ENCODE data around the gene COLQ.

COLQ gene

DNA sequence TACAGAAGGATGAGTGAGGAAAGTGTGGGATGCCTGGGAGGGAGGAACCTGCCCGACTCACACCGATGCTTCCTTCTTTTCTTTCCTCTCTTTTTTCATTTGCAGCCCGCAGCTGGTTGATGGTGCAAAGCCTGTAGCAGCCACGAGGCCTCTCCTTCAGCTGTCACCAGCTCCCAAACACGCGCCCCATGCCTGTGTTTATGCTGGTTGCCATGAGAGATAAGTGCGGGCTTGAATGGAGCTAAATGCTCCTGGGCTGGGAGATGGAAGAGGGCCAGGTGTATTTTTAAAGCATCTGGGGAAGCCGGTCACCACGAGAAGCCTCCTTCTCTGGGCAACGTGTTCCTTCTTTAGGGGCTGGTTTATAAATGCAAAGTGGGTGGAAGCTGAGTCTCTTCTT lies 9.3 kb downstream of the COLQ start:
- no peak overlapping the region for H3K9ac ChIP-seq (ENCODE audit: low read length)
- H3K36me3 ChIP-seq (ENCODE audit: control insufficient read depth, insufficient read depth, low read length), result no peaks in the 10 kb centered on the region
- WGBS (ENCODE audit: extremely low coverage, insufficient coverage, low lambda C conversion rate), result no CpG with 5 or more reads among the region's 10 CpGs

GRCh38 chr3:15511156-15511555 lies 10.3 kb downstream of the COLQ start:
- Histone ChIP-seq H3K4ac (ENCODE audit: low read depth, low read length) (no peak overlapping the region), H2BK120ac (ENCODE audit: low read depth, low read length) (no peak overlapping the region), H3K4me1 (ENCODE audit: control insufficient read depth, low read depth, low read length) (no peaks in the 10 kb centered on the region), H3K4me3 (ENCODE audit: low read length) (no peak overlapping the region), H3K56ac (ENCODE audit: low read length) (no peak overlapping the region), H3K79me2 (ENCODE audit: control insufficient read depth, insufficient read depth, low read length) (no peaks in the 10 kb centered on the region), H3K4me2 (ENCODE audit: low read length) (no peak overlapping the region), H3K27me3 (ENCODE audit: insufficient read depth, low read length, poor library complexity) (no peaks in the 10 kb centered on the region), H3K23ac (ENCODE audit: low read length) (no peak overlapping the region), H2BK15ac (replicated peaks; ENCODE audit: low read depth) (no peak overlapping the region), H3K36me3 (ENCODE audit: control insufficient read depth, insufficient read depth, low read length) (no peaks in the 10 kb centered on the region), H4K8ac (ENCODE audit: low read depth, low read length) (no peak overlapping the region), H3K27ac (ENCODE audit: low read depth, low read length) (no peak overlapping the region), H3K79me1 (ENCODE audit: low read length) (no peaks in the 10 kb centered on the region), H3K9ac (ENCODE audit: low read length) (no peak overlapping the region), H4K5ac (ENCODE audit: low read length) (no peak overlapping the region), H2AK5ac (ENCODE audit: low read length) (no peak overlapping the region), H2BK5ac (ENCODE audit: low read length) (no peak overlapping the region), H3K18ac (ENCODE audit: low read length) (no peak overlapping the region)
- no peak for DNase-seq
- WGBS (ENCODE audit: extremely low coverage, insufficient coverage, low lambda C conversion rate), result no CpG with 5 or more reads among the region's 3 CpGs

More for the DNA sequence above, 9.3 kb downstream of the COLQ start:
- Histone ChIP-seq H2AK5ac (ENCODE audit: low read length) (no peak overlapping the region), H3K4ac (ENCODE audit: low read depth, low read length) (no peak overlapping the region), H3K79me1 (ENCODE audit: low read length) (no peaks in the 10 kb centered on the region), H3K23ac (ENCODE audit: low read length) (no peak overlapping the region), H2BK120ac (ENCODE audit: low read depth, low read length) (no peak overlapping the region), H3K56ac (ENCODE audit: low read length) (no peak overlapping the region), H3K27me3 (ENCODE audit: insufficient read depth, low read length, poor library complexity) (no peaks in the 10 kb centered on the region), H3K27ac (ENCODE audit: low read depth, low read length) (no peak overlapping the region), H4K8ac (ENCODE audit: low read depth, low read length) (no peak overlapping the region), H3K4me2 (ENCODE audit: low read length) (no peak overlapping the region), H3K79me2 (ENCODE audit: control insufficient read depth, insufficient read depth, low read length) (no peaks in the 10 kb centered on the region), H3K18ac (ENCODE audit: low read length) (no peak overlapping the region), H3K4me3 (ENCODE audit: low read length) (no peak overlapping the region), H3K4me1 (ENCODE audit: control insufficient read depth, low read depth, low read length) (no peaks in the 10 kb centered on the region), H4K5ac (ENCODE audit: low read length) (no peak overlapping the region), H2BK5ac (ENCODE audit: low read length) (no peak overlapping the region), H2BK15ac (replicated peaks; ENCODE audit: low read depth) (no peak overlapping the region)
- DNase-seq, result no peak

DNA sequence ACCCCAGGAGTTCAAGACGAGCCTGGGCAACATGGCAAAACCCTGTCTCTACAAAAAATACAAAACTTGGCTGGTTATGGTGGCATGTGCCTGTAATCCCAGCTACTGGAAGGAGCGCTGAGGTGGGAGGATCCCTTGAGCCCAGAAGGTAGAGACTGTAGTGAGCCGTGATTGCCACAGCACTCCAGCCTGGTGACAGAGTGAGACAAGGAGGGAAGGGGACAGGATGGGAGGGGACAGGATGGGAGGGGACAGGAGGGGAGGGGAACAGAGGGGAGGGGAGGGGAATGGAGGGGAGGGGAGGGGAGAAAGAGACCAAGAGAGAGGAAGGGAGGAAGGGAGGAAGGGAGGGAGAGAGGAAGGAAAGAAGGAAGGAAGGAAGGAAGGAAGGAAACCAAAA lies 11.0 kb downstream of the COLQ start:
- no peak overlapping the region for H3K9ac ChIP-seq (ENCODE audit: low read length)
- H2BK120ac ChIP-seq (ENCODE audit: low read depth, low read length), result no peak overlapping the region
- H3K27ac ChIP-seq (ENCODE audit: low read depth, low read length), result no peak overlapping the region
- H2BK15ac ChIP-seq (replicated peaks; ENCODE audit: low read depth), result no peak overlapping the region
- H4K5ac ChIP-seq (ENCODE audit: low read length), result no peak overlapping the region
- H2AK5ac ChIP-seq (ENCODE audit: low read length), result no peak overlapping the region
- H3K27me3 ChIP-seq (ENCODE audit: insufficient read depth, low read length, poor library complexity), result no peaks in the 10 kb centered on the region
- no peaks in the 10 kb centered on the region for H3K79me1 ChIP-seq (ENCODE audit: low read length)
- H3K36me3 ChIP-seq (ENCODE audit: control insufficient read depth, insufficient read depth, low read length), result no peaks in the 10 kb centered on the region
- H3K18ac ChIP-seq (ENCODE audit: low read length), result no peak overlapping the region
- WGBS (ENCODE audit: extremely low coverage, insufficient coverage, low lambda C conversion rate), result no CpG with 5 or more reads among the region's 3 CpGs
- no peak overlapping the region for H3K4ac ChIP-seq (ENCODE audit: low read depth, low read length)
- no peak overlapping the region for H2BK5ac ChIP-seq (ENCODE audit: low read length)
- H4K8ac ChIP-seq (ENCODE audit: low read depth, low read length), result no peak overlapping the region
- no peaks in the 10 kb centered on the region for H3K79me2 ChIP-seq (ENCODE audit: control insufficient read depth, insufficient read depth, low read length)
- peak; percentile 56 for DNase-seq
- H3K56ac ChIP-seq (ENCODE audit: low read length), result no peak overlapping the region
- H3K23ac ChIP-seq (ENCODE audit: low read length), result no peak overlapping the region
- no peak overlapping the region for H3K4me2 ChIP-seq (ENCODE audit: low read length)
- H3K4me1 ChIP-seq (ENCODE audit: control insufficient read depth, low read depth, low read length), result no peaks in the 10 kb centered on the region
- H3K4me3 ChIP-seq (ENCODE audit: low read length), result no peak overlapping the region

- no CpG with 5 or more reads among the region's 3 CpGs for WGBS (ENCODE audit: extremely low coverage, insufficient coverage, low lambda C conversion rate)
- Histone ChIP-seq H3K27me3 (ENCODE audit: insufficient read depth, low read length, poor library complexity) (no peaks in the 10 kb centered on the region), H3K79me2 (ENCODE audit: control insufficient read depth, insufficient read depth, low read length) (no peaks in the 10 kb centered on the region), H3K36me3 (ENCODE audit: control insufficient read depth, insufficient read depth, low read length) (no peaks in the 10 kb centered on the region), H2BK120ac (ENCODE audit: low read depth, low read length) (no peak overlapping the region), H2BK5ac (ENCODE audit: low read length) (no peak overlapping the region), H3K27ac (ENCODE audit: low read depth, low read length) (no peak overlapping the region), H3K9ac (ENCODE audit: low read length) (no peak overlapping the region), H3K18ac (ENCODE audit: low read length) (no peak overlapping the region), H4K8ac (ENCODE audit: low read depth, low read length) (no peak overlapping the region), H4K5ac (ENCODE audit: low read length) (no peak overlapping the region), H3K4me1 (ENCODE audit: control insufficient read depth, low read depth, low read length) (no peaks in the 10 kb centered on the region), H3K4ac (ENCODE audit: low read depth, low read length) (no peak overlapping the region), H3K56ac (ENCODE audit: low read length) (no peak overlapping the region), H3K23ac (ENCODE audit: low read length) (no peak overlapping the region), H3K4me2 (ENCODE audit: low read length) (no peak overlapping the region), H2BK15ac (replicated peaks; ENCODE audit: low read depth) (no peak overlapping the region), H3K79me1 (ENCODE audit: low read length) (no peaks in the 10 kb centered on the region), H3K4me3 (ENCODE audit: low read length) (no peak overlapping the region), H2AK5ac (ENCODE audit: low read length) (no peak overlapping the region)
- no peak for DNase-seq
These were observed 14.9 kb downstream of the COLQ start for GRCh38 chr3:15506571-15506970.

GRCh38 chr3:15505479-15506165 lies 15.9 kb downstream of the COLQ start:
- H4K5ac ChIP-seq (ENCODE audit: low read length), result no peak overlapping the region
- H4K8ac ChIP-seq (ENCODE audit: low read depth, low read length), result no peak overlapping the region
- H2BK15ac ChIP-seq (replicated peaks; ENCODE audit: low read depth), result no peak overlapping the region
- H3K56ac ChIP-seq (ENCODE audit: low read length), result no peak overlapping the region
- H3K4ac ChIP-seq (ENCODE audit: low read depth, low read length), result no peak overlapping the region
- H2AK5ac ChIP-seq (ENCODE audit: low read length), result no peak overlapping the region
- no peak overlapping the region for H3K23ac ChIP-seq (ENCODE audit: low read length)
- no peaks in the 10 kb centered on the region for H3K27me3 ChIP-seq (ENCODE audit: insufficient read depth, low read length, poor library complexity)
- no peak overlapping the region for H3K9ac ChIP-seq (ENCODE audit: low read length)
- no peak overlapping the region for H3K4me3 ChIP-seq (ENCODE audit: low read length)
- no peaks in the 10 kb centered on the region for H3K36me3 ChIP-seq (ENCODE audit: control insufficient read depth, insufficient read depth, low read length)
- WGBS (ENCODE audit: extremely low coverage, insufficient coverage, low lambda C conversion rate), result no CpG with 5 or more reads among the region's 7 CpGs
- H3K27ac ChIP-seq (ENCODE audit: low read depth, low read length), result no peak overlapping the region
- H3K79me2 ChIP-seq (ENCODE audit: control insufficient read depth, insufficient read depth, low read length), result no peaks in the 10 kb centered on the region
- no peaks in the 10 kb centered on the region for H3K4me1 ChIP-seq (ENCODE audit: control insufficient read depth, low read depth, low read length)
- H3K4me2 ChIP-seq (ENCODE audit: low read length), result no peak overlapping the region
- DNase-seq, result no peak
- H3K79me1 ChIP-seq (ENCODE audit: low read length), result no peaks in the 10 kb centered on the region
- H2BK120ac ChIP-seq (ENCODE audit: low read depth, low read length), result no peak overlapping the region
- no peak overlapping the region for H2BK5ac ChIP-seq (ENCODE audit: low read length)
- H3K18ac ChIP-seq (ENCODE audit: low read length), result no peak overlapping the region

- no peak overlapping the region for H4K8ac ChIP-seq (ENCODE audit: low read depth, low read length)
- H3K4me3 ChIP-seq (ENCODE audit: low read length), result no peak overlapping the region
- no peak overlapping the region for H4K5ac ChIP-seq (ENCODE audit: low read length)
- no peak overlapping the region for H2AK5ac ChIP-seq (ENCODE audit: low read length)
- no peak overlapping the region for H2BK120ac ChIP-seq (ENCODE audit: low read depth, low read length)
- H3K79me1 ChIP-seq (ENCODE audit: low read length), result no peaks in the 10 kb centered on the region
- H3K27ac ChIP-seq (ENCODE audit: low read depth, low read length), result no peak overlapping the region
- no peak overlapping the region for H3K4ac ChIP-seq (ENCODE audit: low read depth, low read length)
- H3K79me2 ChIP-seq (ENCODE audit: control insufficient read depth, insufficient read depth, low read length), result no peaks in the 10 kb centered on the region
- H2BK15ac ChIP-seq (replicated peaks; ENCODE audit: low read depth), result no peak overlapping the region
- H3K36me3 ChIP-seq (ENCODE audit: control insufficient read depth, insufficient read depth, low read length), result no peaks in the 10 kb centered on the region
- H3K4me1 ChIP-seq (ENCODE audit: control insufficient read depth, low read depth, low read length), result no peaks in the 10 kb centered on the region
- no peak overlapping the region for H3K9ac ChIP-seq (ENCODE audit: low read length)
- H2BK5ac ChIP-seq (ENCODE audit: low read length), result no peak overlapping the region
- H3K23ac ChIP-seq (ENCODE audit: low read length), result no peak overlapping the region
- WGBS (ENCODE audit: extremely low coverage, insufficient coverage, low lambda C conversion rate), result no CpG with 5 or more reads among the region's 8 CpGs
- no peak overlapping the region for H3K4me2 ChIP-seq (ENCODE audit: low read length)
- no peak overlapping the region for H3K18ac ChIP-seq (ENCODE audit: low read length)
- H3K56ac ChIP-seq (ENCODE audit: low read length), result no peak overlapping the region
- H3K27me3 ChIP-seq (ENCODE audit: insufficient read depth, low read length, poor library complexity), result no peaks in the 10 kb centered on the region
- no peak for DNase-seq
These were observed 18.9 kb downstream of the COLQ start for GRCh38 chr3:15502616-15503015.
